Measurements from ENCODE around the gene NPFF. TPM values are rescaled to one million over a fixed set of nuclear protein-coding genes. Genes with fewer than 3 reads are reported as not detected.

NPFF gene
- total RNA-seq, 6 donors from 2014 or later: 6.2 TPM; not detected in 5

DNA sequence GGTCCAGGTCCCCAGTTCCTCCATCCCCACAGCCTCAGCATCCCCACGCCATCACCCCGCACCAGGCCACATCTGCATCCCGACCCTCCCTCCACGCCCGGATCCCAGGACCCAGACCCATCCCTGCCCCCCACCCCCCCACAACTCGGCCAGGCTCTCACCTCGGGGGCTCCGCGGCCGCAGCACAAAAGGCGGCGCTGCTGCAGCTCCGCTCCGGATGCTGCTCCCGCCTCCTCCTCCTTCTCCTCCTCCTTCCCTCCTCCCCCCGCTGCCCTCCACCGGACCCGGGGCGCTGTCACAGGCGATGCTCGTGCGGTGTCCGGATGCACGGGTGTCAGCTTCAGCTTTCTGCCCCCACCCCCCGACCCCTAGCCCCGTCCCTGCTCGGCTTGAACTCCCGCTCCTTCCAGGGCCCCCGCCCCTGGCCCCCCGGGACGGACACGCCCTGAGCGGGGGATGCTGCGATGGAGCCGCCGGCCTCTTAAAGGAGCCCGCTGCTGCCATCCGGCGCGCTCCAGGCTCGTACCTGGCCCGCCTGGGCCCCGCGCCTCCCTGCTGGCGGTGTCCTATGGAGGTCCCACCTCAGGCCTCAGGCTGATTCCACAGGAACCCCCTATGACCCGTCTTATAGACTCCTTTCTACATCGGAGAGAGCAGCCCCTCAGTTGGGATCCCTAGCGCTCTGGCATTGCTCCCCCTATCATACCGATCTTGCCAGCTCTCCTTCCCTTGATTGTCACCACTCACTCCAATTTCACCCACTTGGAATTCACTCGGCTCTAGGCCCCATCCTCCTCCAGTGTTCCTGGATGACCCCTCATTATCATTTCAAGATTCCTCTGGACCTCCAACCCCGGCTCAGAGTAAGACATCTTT is 7.8 kb downstream of the NPFF start, which contains the start of gene MAP3K12:
Gene MAP3K12, minus strand, starts transcription at position 193 of the 876 bp plus-strand sequence. CDS start 12,067 bp downstream, outside the sequence.
- Histone ChIP-seq H3K27me3 (no peaks in the 10 kb centered on the region), H3K4me3 (peak within 1 kb of the TSS; percentile 73 to 82 (median 75)), H3K9me3 (no peaks in the 10 kb centered on the region), H3K36me3 (peaks cover 0 to 6% (median 3%) of the 10 kb centered on the region in 4 donors), H3K27ac (peak within 1 kb of the TSS; percentile 93 to 99 (median 96)), H3K4me1 (peaks cover 51 to 59% (median 57%) of the 10 kb centered on the region in 4 donors)
- TF ChIP-seq POLR2AphosphoS5 (IDR thresholded peaks at IDR 0.05): peak in 1 of 2 donors; percentile 23
- TF ChIP-seq, protein P1, sequence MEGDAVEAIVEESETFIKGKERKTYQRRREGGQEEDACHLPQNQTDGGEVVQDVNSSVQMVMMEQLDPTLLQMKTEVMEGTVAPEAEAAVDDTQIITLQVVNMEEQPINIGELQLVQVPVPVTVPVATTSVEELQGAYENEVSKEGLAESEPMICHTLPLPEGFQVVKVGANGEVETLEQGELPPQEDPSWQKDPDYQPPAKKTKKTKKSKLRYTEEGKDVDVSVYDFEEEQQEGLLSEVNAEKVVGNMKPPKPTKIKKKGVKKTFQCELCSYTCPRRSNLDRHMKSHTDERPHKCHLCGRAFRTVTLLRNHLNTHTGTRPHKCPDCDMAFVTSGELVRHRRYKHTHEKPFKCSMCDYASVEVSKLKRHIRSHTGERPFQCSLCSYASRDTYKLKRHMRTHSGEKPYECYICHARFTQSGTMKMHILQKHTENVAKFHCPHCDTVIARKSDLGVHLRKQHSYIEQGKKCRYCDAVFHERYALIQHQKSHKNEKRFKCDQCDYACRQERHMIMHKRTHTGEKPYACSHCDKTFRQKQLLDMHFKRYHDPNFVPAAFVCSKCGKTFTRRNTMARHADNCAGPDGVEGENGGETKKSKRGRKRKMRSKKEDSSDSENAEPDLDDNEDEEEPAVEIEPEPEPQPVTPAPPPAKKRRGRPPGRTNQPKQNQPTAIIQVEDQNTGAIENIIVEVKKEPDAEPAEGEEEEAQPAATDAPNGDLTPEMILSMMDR (IDR thresholded peaks at IDR 0.05): no peak
- peak; percentile 69 to 92 for DNase-seq
- peak in 1 of 2 donors; percentile 33 for ATAC-seq (ENCODE audit: low FRiP score in 2 of 2)
- WGBS, 2 donors: 0% methylated on average over 33 to 36 of the region's 51 CpGs

DNA sequence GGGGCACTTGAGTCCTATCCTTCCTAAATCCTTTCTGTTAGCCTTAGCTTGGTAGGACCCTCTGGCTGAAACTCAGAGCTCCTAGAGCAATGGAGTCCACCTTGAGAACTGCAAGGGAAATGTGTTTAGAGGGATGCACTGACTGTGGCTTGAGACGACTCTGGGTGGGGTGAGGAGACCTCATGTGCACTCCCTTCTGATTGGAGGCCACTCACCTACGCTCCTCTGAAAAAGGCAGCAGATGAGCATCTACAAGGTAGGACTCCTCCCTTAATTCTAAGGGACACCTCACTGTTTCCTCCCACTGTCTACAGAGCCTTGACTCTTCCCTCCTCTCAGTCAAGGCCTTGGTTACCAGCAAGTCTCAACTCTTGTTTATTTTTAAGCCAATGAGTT is 9.1 kb downstream of the NPFF start:
- DNase-seq: no peak
- Histone ChIP-seq H3K4me1 (peaks cover 63 to 69% (median 64%) of the 10 kb centered on the region in 4 donors), H3K27me3 (no peaks in the 10 kb centered on the region), H3K9me3 (no peaks in the 10 kb centered on the region), H3K4me3 (peak overlapping the region in 1 of 4 donors; percentile 76), H3K36me3 (no peaks in the 10 kb centered on the region), H3K27ac (peak overlapping the region; percentile 93 to 99 (median 96))
- no peak for ATAC-seq (ENCODE audit: low FRiP score in 2 of 2)
- TF ChIP-seq POLR2A (IDR thresholded peaks at IDR 0.05) (no peak), POLR2AphosphoS5 (IDR thresholded peaks at IDR 0.05) (no peak), EP300 (IDR thresholded peaks at IDR 0.05) (no peak)
- TF ChIP-seq, protein P1 (IDR thresholded peaks at IDR 0.05): no peak
- WGBS, 2 donors: 92 to 100% methylated on average over 2 of the region's 2 CpGs

DNA sequence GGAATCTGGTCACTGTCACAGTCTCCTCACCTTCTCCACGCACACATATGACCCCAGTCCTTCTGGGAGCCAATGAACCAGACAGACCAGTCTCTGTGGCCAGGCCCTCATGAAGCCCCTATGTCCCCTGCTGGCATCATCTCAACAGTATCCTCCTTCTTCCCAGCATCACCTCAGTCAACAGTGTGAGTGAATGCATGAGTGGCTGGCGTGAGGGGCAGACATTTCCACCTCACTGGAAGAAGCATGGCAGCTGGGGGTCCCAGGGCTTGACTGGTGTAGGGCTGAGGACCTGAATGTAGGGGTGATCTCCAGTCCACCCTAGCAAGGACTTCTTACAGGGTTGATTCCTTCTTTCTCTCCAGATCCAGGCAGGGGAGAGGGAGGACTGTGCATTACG is 9.8 kb downstream of the NPFF start:
- peak overlapping the region; percentile 7 to 79 (median 52) for H3K27ac ChIP-seq
- H3K36me3 ChIP-seq: no peaks in the 10 kb centered on the region
- no peaks in the 10 kb centered on the region for H3K27me3 ChIP-seq
- no peaks in the 10 kb centered on the region for H3K9me3 ChIP-seq
- ATAC-seq (ENCODE audit: low FRiP score in 2 of 2) (no peak), DNase-seq (no peak)
- 91 to 95% methylated on average over 3 of the region's 3 CpGs for WGBS, 2 donors
- peaks cover 60 to 66% (median 62%) of the 10 kb centered on the region in 4 donors for H3K4me1 ChIP-seq
- no peak overlapping the region for H3K4me3 ChIP-seq
- TF ChIP-seq, protein P1 (IDR thresholded peaks at IDR 0.05): no peak
- no peak for TF ChIP-seq POLR2AphosphoS5 (IDR thresholded peaks at IDR 0.05)
- TF ChIP-seq EP300 (IDR thresholded peaks at IDR 0.05): no peak
- no peak for TF ChIP-seq POLR2A (IDR thresholded peaks at IDR 0.05)

DNA sequence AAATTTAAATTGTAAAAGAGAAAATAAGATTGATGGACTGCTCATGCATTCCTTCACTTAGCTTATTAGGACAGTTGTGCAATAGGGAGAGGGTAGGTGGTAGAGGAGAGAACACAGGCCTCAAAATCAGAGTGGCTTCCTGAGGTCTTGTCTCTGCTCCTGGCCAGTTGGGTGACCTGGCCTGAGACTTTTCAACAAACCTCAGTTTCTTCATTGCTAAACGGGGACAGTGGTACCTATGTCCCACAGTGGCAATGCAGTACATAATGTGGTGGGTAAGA is 10.6 kb downstream of the NPFF start:
- no peak for ATAC-seq (ENCODE audit: low FRiP score in 2 of 2)
- DNase-seq: no peak
- no peak for TF ChIP-seq POLR2AphosphoS5 (IDR thresholded peaks at IDR 0.05)
- TF ChIP-seq POLR2A (IDR thresholded peaks at IDR 0.05): no peak
- no peak for TF ChIP-seq EP300 (IDR thresholded peaks at IDR 0.05)
- TF ChIP-seq, protein P1 (IDR thresholded peaks at IDR 0.05): no peak
- H3K9me3 ChIP-seq: no peaks in the 10 kb centered on the region
- H3K27me3 ChIP-seq: no peaks in the 10 kb centered on the region
- peak overlapping the region; percentile 27 to 79 (median 68) for H3K27ac ChIP-seq
- H3K36me3 ChIP-seq: no peaks in the 10 kb centered on the region
- 94% methylated on average over 1 of the region's 1 CpG for WGBS, 2 donors
- peaks cover 57 to 66% (median 60%) of the 10 kb centered on the region in 4 donors for H3K4me1 ChIP-seq
- H3K4me3 ChIP-seq: peak overlapping the region in 1 of 4 donors; percentile 9

Measured in upper lobe of left lung (tissue), 6 donors.